ENCODE measurements around the gene LAMC1.
"Not testable (repeated sequence)": the region's sequence is repeated elsewhere in the genome, so short reads cannot be mapped to it uniquely, and the experiment has no call there.

LAMC1 gene

DNA sequence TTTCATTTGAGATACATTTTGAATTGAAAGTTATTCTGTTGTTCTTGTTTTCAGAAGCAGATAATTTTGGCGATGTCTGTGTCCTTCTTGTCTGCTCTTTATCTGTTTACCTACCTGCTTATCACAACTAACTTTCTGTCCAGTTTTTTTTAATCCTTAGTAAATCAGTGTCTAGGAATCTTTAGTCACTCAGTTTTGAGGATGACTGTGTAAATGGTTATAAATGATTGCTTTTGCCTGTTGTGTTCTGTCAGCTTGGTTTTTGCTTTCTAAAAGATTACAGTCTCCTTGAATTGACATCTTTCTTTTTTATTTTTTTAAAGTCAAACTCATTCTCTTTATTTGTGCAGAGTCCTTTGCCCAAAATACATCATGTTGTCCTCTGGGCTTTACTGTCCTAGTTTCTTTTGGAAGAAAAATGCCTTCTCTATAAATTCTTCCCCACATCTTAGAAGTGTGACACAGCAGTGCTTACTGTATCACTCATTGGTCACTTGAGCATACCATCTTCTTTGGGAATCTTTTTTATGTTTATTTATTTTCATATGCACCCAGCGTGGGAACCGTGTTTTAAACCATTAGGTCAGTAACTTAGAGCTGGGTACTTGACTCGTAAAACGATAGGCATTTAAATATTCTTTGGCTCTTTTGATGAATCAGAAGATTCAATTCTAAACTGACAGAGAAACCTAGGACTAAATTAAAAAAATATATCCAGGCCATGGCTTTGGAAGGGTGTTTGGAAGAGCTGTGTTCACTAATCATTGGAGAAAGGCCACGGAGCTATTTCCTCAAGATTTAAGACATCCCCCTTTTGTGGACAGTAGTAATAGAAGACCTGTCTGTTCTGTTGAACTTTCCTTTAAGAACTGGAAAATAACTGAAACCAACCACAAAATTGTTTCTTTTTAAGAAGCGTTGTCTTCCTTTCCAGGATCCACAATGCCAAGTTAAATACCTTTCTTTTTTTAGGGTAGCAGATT is 20.9 kb downstream of the LAMC1 start:
- DNase-seq = no peak

DNA sequence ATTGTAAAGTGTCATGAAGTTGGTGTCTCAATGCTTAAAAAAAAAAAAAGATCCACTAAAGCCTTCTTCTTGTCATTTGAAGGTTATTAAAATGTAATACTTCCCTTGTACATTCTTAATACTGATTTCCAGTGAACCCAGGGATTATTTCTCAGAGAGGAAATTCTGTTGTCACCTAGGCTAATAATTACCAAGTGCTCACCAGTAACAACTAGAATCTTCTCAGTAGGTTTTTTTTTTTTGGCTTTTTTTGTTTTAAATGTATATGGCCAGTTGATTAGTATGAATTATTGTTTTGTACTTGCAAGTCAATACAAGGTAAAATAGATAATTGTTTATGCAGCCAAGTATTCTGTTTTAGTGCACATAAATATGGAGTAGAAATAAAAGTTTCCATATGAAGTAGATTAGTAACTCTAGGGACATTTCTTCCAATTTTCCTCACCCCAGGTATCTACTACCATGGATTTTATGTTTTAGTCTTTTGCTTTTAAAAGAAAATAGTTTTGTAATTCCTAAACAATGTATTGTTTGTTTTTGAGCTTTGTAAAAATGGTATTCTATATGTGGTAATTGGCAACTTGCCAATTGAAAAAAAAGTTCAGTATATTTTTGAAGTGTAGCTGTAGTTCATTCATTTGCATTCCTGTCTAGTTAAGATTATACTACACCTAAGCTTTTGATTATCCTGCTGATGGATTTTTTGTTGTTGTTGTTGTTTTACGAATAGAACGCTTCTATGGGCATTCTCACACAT is 21.9 kb downstream of the LAMC1 start:
- no peak for DNase-seq

DNA sequence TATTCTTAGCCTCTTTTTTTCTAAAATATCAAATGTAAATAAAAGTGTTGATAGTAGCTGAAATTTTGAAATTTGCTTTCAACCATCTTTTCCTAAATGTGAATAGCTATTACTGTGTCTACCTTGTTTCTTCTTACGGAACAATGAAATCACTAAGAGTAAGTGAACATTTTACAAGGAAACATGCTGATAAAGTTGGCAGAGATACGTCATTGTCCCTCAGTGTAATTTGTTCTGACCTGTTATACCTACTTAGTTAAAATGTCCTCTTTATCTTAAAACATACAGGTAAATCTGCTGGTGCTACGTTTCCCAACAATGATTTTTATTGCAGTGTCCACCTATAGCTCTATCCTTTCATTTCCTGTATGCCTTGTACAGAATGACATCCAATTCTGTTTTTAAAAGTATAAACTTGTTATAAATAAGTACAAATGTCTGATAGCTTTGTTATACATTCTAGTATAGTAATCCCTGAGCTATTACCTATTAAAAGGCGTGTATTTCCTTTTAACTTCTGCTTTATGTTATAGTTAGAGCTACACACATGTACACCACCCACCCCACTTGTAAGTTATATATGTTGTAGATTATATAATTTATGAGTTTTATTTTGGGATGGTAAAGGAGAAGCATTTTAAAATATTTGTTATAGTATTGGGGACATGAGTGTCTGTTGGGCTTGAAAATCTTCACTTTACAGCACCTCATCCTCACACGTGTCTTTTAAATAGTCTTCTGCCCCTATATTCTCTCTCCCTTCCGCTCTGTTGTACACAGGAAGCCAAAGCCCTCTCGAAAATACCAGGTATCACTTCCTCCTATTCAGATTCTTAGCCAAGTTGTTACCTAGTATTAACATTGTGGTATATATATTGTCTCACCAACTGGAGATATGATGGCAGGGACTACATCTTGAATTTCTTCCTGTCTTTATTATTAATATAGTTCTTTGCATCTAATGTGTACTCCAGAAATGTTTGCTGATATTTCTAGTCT is 25.2 kb downstream of the LAMC1 start:
- peak; percentile 53 for DNase-seq

DNA sequence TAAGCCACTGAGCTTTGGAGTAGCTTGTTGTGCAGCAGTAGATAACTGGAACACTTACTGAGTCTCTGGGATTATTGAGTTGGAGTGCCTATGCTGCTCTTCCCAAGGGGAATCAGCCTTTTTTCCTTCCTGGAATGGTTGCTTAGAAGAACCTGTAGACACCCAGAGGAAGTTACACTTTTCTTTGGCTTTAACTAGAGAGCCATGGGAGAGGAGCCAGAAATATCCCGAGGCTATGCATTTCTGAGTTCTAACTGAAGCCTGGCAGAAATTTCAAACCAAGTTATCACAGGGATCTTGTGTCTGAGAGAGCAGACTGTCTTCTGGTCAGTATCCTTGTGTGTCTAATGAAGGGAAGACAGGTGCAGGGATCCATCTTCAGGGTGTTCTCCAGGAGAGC is 28.3 kb downstream of the LAMC1 start:
- no peak for DNase-seq

DNA sequence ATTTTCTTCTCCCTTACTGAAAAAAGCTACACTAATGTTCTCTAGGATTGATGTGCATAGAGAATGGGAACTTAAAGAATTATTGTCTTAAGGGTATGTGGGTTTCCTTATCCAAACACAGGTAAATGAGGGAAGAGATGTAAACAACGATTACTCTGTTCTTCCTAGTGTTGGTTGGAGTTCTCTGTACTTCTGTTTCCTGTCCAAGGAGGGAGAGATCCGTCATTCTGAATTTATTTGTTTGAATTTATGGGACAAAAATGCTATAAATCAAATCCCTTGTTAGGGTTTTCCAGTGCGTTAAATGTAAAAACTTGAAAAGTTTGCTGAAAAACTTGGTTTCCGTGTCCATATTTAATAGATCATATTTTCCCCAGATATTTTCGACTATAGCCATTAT is 29.6 kb downstream of the LAMC1 start:
- DNase-seq = no peak

DNA sequence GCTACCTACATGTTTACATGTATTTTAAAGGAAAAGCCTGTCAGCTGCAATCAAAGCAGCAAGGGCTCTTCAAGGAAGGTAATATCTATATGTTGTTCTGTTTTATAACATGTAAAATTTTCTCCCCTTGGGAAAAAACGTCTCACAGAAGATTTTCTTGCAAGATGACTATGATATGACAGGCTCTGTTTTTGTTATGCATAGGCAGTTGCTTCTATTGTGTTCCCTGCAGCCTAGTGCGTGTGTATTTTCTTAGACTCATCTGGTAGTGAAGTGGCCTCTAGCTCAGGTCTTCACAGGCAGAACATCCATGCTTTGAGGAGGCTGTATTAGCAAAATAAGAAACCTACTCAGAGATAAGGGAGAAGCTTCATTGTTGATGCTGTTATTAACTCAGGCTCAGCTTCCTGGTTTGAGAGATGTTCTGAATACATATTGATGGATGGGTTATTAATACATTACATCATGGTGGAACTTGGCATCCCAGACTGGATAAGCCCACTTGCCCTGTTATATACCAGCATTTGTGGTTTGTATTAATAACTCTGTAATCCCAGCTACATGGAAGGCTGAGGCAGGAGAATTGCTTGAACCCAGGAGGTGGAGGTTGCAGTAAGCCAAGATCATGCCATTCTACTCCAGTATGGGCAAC is 35.8 kb downstream of the LAMC1 start:
- DNase-seq = no peak

DNA sequence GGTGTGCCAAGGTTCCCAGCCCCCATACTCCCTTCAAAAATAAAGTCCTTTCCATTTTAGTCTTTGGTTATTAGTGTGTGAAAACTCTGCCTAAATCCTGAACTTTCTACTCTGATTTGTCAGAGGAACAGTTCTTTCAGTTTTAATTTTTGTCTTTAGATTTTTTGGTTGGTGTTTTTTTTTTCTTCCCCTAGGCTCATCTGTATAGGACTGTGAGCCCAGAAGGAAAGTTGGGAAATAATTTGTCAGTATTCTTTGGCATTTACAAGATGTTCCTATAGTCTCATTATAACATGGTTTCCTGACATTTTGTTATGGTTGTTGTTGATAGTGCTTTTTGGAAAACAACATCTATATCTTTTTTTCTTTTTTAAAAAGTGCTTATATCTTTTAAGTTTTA is 38.0 kb downstream of the LAMC1 start:
- DNase-seq = no peak

DNA sequence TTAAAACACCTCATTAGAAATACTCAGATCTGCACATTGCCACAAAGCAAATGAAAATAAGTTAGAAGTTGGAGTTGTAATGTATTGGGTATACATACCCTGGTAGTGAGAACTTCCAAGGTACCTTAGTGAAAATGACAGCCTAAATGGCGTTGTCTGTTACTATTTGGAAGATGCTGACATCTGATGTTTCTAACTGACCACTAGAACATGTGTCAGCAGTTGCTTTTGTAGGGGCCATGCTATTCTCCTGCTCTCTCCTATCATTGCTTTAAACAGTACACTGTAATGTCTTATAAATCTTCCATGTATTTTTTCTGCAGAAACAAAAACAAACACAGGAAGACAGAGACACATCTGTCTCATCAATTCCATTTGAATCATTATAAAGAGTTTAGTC is 40.1 kb downstream of the LAMC1 start:
- DNase-seq = no peak

DNA sequence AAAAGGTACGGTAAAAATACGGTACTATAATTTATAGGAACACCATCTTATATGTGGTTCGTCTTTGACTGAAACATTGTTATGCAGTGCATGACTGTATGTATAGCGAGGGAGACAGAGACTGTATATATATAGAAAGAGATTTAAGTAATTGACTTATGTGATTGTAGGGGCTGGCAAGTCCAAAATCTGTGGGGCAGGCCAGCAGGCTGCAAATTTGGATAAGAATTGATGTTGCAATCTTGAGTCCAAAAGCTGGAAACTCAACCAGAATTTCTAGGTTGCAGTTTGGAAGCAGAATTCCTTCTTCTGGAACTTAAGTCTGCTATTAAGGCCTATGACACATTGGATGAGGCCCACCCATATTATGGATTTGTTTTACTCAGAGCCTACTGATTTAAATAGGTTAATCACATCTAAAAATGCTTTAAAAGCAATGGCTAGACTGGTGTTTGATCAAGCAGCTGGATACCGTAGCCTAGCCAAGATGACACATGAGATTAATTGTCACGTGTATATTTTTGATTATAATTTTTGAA is 42.0 kb downstream of the LAMC1 start:
- DNase-seq = no peak

DNA sequence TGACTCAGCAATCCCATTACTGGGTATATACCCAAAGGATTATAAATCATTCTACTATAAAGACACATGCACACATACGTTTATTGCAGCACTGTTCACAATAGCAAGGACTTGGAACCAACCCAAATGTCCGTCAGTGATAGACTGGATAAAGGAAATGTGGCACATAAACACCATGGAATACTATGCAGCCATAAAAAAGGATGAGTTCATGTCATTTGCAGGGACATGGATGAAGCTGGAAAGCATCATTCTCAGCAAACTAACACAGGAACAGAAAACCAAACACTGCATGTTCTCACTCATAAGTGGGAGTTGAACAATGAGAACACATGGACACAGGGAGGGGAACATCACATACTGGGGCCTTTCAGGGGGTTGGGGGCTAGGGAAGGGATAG is 43.2 kb downstream of the LAMC1 start:
- not testable (repeated sequence) for DNase-seq

DNA sequence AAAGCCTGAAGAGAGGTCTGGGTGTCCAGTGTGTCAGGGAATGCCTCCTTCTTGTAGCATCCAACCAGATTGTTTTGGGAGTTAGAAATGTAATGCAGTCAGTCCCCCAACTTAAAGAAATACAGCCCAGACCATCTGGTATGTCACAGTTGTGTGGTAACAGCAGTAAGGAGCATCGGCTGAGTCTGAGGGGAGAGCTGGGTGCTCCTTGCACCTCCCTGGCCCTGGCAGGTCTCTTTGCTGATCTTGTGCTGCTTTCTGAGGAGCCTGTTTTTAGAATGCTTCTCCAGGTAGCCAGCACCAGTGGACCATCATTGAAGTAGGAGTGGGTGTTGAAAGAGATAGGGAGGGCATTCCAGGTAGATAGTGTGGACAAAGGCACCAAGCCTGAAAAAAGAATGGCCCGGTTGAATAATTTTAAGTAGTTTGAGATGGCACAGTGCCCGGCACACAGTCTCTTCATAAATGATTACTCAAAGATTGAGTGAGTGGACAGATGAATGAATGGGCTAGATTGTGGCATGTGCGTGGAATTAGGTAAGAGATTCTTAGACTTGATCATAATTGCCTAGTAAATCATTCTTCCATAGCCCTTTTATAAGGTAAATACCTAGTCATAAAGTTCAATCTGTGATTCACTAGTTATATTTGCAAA is 46.5 kb downstream of the LAMC1 start:
- DNase-seq = no peak

DNA sequence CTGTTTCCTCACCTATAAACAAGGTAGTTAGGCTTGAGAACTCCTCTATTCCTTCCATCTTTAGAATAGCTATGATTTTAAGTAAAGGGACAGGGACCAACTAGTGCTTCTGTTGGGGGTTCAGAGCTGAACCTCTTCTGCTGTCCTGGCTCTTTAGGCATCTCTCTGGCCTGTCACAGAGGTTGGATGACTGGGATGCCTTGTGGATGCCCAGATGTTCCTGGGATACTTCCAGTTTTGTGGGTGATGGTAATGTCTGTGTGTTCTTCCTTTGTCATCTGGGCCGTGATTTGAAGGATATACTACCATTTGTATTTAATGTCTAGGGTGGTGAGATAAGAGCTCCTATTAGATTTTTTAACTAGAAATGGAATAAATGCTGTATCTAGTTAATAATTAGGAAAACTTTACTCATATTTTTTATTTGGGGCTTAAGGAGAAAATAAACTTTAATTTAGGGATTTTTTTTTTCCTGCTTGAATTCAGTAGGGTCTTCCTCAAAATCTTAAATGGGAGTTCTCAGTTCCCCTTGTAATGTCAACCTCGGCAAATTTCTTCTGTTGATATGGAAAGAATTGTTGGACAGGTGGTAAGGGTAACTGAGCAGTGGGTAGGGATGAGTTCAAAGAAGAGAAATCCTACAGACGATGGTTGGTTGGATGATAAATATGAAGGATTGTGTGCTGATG is 47.2 kb downstream of the LAMC1 start:
- no peak for DNase-seq

DNA sequence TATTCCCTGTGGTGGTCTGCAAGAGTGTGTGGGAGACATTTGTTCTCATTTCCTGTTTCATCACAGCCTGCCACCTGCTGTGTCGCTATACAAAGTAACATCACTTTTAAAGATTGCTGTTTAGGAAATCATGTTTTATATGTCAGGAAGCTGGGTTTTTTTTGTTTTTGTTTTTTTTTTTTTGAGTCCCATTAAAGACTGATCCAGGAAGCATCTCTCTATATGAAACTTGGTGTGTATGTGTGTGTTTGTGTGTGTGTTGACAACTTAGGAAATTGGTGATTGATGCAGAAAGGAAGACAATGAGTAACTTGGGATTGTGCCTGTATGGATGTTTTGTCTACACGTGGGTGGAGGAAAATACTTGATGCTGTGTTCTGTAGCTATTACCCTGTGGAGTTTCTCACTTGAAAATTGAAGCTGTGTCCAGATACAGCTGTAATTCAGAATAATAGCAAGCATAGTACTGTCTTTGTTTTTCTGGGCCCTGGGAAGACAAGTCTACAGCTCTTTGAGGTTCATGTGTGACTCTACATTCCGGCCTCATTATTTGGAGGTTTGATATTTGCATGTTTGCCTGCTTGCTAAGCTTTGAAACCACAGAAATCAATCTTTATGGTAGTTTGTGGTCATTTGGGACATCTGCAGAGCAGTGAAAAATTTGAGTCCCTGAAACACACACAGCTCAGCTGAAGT is 47.9 kb downstream of the LAMC1 start:
- peak; percentile 72 for DNase-seq

DNA sequence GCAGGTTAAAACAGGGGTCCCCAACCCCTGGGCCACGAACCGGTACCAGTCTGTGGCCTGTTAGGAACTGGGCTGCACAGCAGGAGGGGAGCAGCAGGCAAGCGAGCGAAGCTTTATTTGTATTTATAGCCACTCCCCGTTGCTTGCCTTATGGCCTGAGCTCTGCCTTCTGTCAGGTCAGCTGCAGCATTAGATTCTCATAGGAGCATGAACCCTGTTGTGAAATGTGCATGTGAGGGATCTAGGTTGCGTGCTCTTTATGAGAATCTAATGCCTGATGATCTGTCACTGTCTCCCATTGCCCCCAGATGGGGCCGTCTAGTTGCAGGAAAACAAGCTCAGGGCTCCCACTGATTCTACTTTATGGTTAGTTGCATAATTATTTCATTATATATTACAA is 49.4 kb downstream of the LAMC1 start:
- not testable (repeated sequence) for DNase-seq

DNA sequence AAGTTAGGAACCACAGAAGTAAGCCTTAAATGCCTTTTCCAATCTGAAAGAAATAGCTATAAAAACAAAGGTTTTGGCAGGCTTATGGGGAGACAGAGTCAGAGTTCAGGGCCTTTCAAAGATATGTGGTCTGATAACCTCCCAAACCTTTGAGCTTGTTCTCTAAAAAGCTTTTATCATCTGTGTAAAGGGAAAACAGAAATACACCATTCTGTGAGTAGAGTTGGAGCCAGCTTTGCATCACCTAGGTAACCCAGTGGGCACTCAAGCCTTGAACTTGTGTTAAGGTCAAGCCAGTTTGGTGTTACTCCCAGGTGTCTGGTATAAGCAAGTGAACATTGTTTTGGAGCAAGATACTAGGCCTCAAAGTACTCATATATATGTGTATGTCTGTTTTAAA is 50.1 kb downstream of the LAMC1 start:
- no peak for DNase-seq

DNA sequence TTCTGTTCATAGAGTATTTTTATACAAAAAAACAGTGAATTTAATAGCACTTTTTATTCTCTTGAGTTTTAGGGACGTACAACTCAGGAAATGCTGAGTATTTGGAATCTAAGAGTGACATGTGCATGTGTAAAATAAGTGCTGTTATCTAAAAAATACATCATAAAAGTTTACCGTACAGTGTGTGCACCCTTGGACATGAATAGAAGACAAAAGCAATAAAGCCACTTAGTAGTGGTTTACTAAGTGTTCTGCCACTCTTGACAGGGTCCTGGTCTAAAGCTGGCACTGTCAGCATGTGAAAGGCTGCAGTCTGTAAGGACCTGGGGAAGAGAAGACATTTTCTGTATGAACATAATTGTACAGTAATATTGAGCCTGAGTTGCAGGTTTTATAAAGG is 51.0 kb downstream of the LAMC1 start:
- no peak for DNase-seq

DNA sequence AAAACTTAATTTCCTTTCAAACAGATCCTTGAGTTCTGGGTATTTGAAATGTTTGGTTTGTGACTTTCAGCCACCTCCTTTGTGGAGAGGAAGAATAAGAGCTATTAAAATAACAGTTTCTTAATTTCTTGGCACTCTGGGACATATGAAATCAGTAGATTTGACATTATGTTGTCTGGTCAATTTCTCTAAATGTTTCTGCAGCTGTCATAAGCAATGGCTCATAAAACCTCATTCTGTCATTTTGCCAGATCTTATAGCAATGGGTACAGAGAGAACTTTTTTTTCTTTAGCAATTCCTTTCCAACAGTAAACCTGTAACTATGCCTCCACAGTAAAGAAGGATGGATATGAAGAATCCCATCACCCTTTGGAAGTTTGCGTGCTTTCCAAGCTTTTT is 52.6 kb downstream of the LAMC1 start:
- no peak for DNase-seq

DNA sequence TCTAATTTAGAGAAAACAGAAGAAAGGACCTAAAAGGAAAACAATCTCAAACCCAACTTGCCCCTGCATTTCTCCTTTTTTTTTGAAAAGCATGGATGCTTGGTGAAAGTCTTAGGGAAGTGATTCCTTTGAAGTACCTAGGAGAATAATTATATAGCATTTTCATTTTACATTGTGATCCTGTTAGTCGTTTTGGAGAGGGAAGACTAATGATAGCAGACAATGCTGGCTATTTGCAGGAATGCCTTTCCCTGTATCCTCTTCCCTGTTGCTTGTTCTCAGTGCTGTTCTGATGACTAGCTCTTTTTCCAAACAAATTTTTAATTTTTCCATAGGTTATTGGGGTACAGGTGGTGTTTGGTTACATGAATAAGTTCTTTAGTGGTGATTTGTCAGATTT is 53.9 kb downstream of the LAMC1 start:
- DNase-seq = no peak

DNA sequence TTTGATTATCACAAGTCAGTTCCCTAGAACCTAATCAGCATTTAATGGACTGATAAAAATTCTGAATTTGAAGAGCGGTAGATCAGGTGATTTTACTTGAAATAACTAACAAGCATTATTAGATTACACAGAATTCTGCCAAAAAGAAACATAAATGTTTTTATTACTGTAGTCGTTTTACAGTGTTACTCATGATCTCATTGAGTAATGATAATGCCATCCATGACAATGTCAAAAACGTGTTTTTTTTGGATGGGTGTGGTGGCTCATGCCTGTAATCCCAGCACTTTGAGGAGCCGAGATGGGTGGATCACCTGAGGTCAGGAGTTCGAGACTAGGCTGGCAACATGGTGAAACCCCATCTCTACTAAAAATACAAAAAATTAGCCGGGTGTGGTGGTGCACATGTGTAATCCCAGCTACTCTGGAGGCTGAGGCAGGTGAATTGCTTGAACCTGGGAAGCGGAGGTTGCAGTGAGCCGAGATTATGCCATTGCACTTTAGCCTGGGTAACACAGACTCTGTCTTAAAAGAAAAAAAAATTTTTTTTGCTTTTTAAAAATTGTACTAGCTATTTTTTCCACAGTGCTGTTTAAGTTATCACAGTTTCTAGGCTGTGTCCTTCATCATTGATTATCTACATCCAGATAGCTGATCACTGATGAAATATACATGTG is 56.6 kb downstream of the LAMC1 start:
- no peak for DNase-seq

DNA sequence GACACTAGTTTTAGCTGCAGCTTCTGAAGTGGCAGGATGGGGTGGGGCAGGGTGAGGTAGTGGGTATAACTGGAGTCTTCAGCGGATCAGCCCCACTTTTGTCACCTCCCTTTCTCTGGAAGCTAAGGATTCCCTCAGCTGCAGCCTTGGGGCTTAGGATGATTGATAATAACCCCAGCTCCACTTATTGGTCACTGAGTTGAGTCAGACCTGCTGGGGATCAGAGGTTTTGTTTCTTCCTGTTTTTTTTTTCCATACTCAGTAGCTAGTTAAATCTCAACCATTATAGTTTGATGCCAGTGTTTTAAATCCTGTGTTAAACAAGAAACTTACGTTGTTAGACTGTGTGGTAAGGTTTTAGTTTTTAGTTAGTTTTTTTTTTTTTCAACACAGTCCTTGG is 57.2 kb downstream of the LAMC1 start:
- peak; percentile 74 for DNase-seq

Measured in MV-4-11 (cell line).